Panc1 (cell line): ENCODE results near the gene DUSP8. TPM values are rescaled to one million over a fixed set of nuclear protein-coding genes. Genes with fewer than 3 reads are reported as not detected.

Experiments
- ATAC-seq: fragments of 200-7000 bp; cut with Tn5 transposase; 2 replicates; pipeline ENCODE4 v1.9.1; 2020; ENCODE audit warnings: mild to moderate bottlenecking, moderate library complexity
- BruUV-seq: library from RNA; stranded (reverse); fragments of 400-500 nt; replicated peaks from 2 replicates; lab custom pipeline; 2021; lab: Mats Ljungman, UMichigan
- CTCF ChIA-PET: fragments of 300-600 bp; sonication (Branson Sonifier 250); formaldehyde crosslinking; loops from one replicate; lab custom pipeline; 2022; ENCODE audit warnings: antibody characterized with exemption; lab: Charles Lee
- POLR2A ChIA-PET: fragments of 300-600 bp; sonication (Branson Sonifier 250); formaldehyde crosslinking; loops from one replicate; lab custom pipeline; 2022; ENCODE audit warnings: antibody characterized with exemption; lab: Charles Lee
- DNase-seq: peaks from one replicate; pipeline ENCODE4 v3.0.0-alpha.2; 2010; ENCODE audit warnings: low read depth, low spot score
- H3K27ac ChIP-seq: 2 replicates; pipeline ENCODE4 v1.5.1; 2011; ENCODE audit warnings: mild to moderate bottlenecking, low read length, inconsistent platforms
- H3K27me3 ChIP-seq: fragments of 200-500 bp; sonication (Bioruptor generic); 2 replicates; pipeline ENCODE4 v1.6.0; 2014; ENCODE audit warnings: low read length, inconsistent platforms; ENCODE audit not compliant: control insufficient read depth, insufficient read depth
- H3K36me3 ChIP-seq: fragments of 200-500 bp; sonication (Bioruptor generic); 2 replicates; pipeline ENCODE4 v1.5.1; 2014; ENCODE audit warnings: inconsistent platforms, mild to moderate bottlenecking, low read length, moderate library complexity; ENCODE audit not compliant: control insufficient read depth, insufficient read depth
- H3K4me1 ChIP-seq: 2 replicates; pipeline ENCODE4 v1.5.1; 2011; ENCODE audit warnings: inconsistent platforms, mild to moderate bottlenecking, low read length, moderate library complexity; ENCODE audit not compliant: control insufficient read depth, insufficient read depth
- H3K4me3 ChIP-seq, 2 experiments: 2 replicates each; pipeline ENCODE4 v1.5.1; 2011 to 2012; ENCODE audit warnings: low read depth in 2 of 2, low read length in 2 of 2, mild to moderate bottlenecking in 2 of 2, inconsistent platforms in 1 of 2, moderate library complexity in 1 of 2
- H3K9me3 ChIP-seq: fragments of 200-500 bp; sonication (Bioruptor generic); 2 replicates; pipeline ENCODE4 v1.5.1; 2014; ENCODE audit warnings: low read depth, mild to moderate bottlenecking, inconsistent platforms, low read length, moderate library complexity; ENCODE audit not compliant: control insufficient read depth, insufficient read depth
- CTCF ChIP-seq: fragments of 450-650 bp; IDR thresholded peaks from 2 replicates; pipeline ENCODE4 v1.5.1; 2017; ENCODE audit warnings: mild to moderate bottlenecking
- POLR2AphosphoS5 ChIP-seq: IDR thresholded peaks from 2 replicates; pipeline ENCODE4 v1.6.1; 2012; ENCODE audit warnings: mild to moderate bottlenecking, low read depth, low read length, moderate library complexity
- REST ChIP-seq, 2 experiments: IDR thresholded peaks; 2 replicates each; pipeline ENCODE4 v1.6.1; 2011 to 2012; ENCODE audit warnings: low read depth in 2 of 2, control low read depth in 1 of 2, low read length in 1 of 2, mild to moderate bottlenecking in 1 of 2, moderate library complexity in 1 of 2; ENCODE audit not compliant: insufficient read depth in 1 of 2
- SIN3A ChIP-seq: IDR thresholded peaks from 2 replicates; pipeline ENCODE4 v1.6.1; 2012; ENCODE audit warnings: low read depth, mild to moderate bottlenecking, low read length, moderate library complexity, borderline replicate concordance; ENCODE audit not compliant: insufficient read depth
- TCF7L2 ChIP-seq: IDR thresholded peaks from 2 replicates; pipeline ENCODE4 v1.6.1; 2011; ENCODE audit warnings: mild to moderate bottlenecking, low read depth, low read length, inconsistent platforms
- in situ Hi-C: cut with HindIII; loops from 2 replicates; pipeline ENCODE4 v1.10.0; 2016; ENCODE audit warnings: low sequenced_read_pairs, low pct_unique_long_range_greater_than_20kb
- intact Hi-C: fragments of 100-400 bp; cut with micrococcal nuclease; formaldehyde crosslinking; loops from one replicate; pipeline ENCODE4 v1.10.0; 2022; ENCODE audit not compliant: unreplicated experiment
- total RNA-seq: library from RNA; stranded (reverse); gene quantifications from one replicate; pipeline ENCODE4 v1.2.1, GENCODE V29; 2021; ENCODE audit not compliant: unreplicated experiment

Gene DUSP8
- total RNA-seq, 1 experiment from 2014 or later, result 5.5 TPM

- intact Hi-C loops (no loop called here), in situ Hi-C loops (no loop called here)
- POLR2A ChIA-PET, result no interaction called here
- H3K4me3 ChIP-seq, result no peak overlapping the region
- TF ChIP-seq REST (IDR thresholded peaks at IDR 0.05; ENCODE audit: insufficient read depth in 1 of 2, low read depth in 2 of 2, low read length in 1 of 2), result no peak
- TF ChIP-seq SIN3A, result no peak
- no peak for TF ChIP-seq CTCF
- TF ChIP-seq POLR2AphosphoS5, result no peak
- no peak for TF ChIP-seq TCF7L2
- CTCF ChIA-PET, result no interaction called here
- DNase-seq, result no peak
- H3K36me3 ChIP-seq, result no peaks in the 10 kb centered on the region
- ATAC-seq, result no peak
- no peak overlapping the region for H3K27ac ChIP-seq
- no peaks in the 10 kb centered on the region for H3K9me3 ChIP-seq
- H3K4me1 ChIP-seq, result peaks cover 23% of the 10 kb centered on the region
- no peaks in the 10 kb centered on the region for H3K27me3 ChIP-seq
- no TSS peak for BruUV-seq
Observed at GRCh38 chr11:1508491-1508891, 63.6 kb downstream of the DUSP8 start.

- intact Hi-C loops (no loop called here), in situ Hi-C loops (no loop called here)
- Histone ChIP-seq H3K9me3 (no peaks in the 10 kb centered on the region), H3K4me3 (no peak overlapping the region), H3K27me3 (no peaks in the 10 kb centered on the region), H3K27ac (no peak overlapping the region), H3K36me3 (no peaks in the 10 kb centered on the region), H3K4me1 (peaks cover 17% of the 10 kb centered on the region)
- ATAC-seq (no peak), DNase-seq (no peak)
- TF ChIP-seq CTCF (no peak), TCF7L2 (no peak), REST (IDR thresholded peaks at IDR 0.05; ENCODE audit: insufficient read depth in 1 of 2, low read depth in 2 of 2, low read length in 1 of 2) (no peak), SIN3A (no peak), POLR2AphosphoS5 (no peak)
- BruUV-seq, result no TSS peak
- CTCF ChIA-PET, result no interaction called here
- POLR2A ChIA-PET, result no interaction called here
Observed at GRCh38 chr11:1507381-1508140, 64.5 kb downstream of the DUSP8 start.
